HG03575 (cell line): Measurements from ENCODE around the gene FMNL2.
"Not testable (repeated sequence)": the region's sequence is repeated elsewhere in the genome, so short reads cannot be mapped to it uniquely, and the experiment has no call there.

ENCODE experiments used
- ATAC-seq: cut with Tn5 transposase; IDR thresholded peaks from one replicate; pipeline ENCODE4 v1.9.1; 2021; ENCODE audit not compliant: unreplicated experiment, insufficient number of reproducible peaks, low FRiP score; ENCODE audit errors: extremely low read depth

The FMNL2 gene

GRCh38 chr2:152335016-152335725 is at the start of gene FMNL2:
FMNL2 (plus strand) TSS chr2:152335174.
- peak; percentile 64 for ATAC-seq

- ATAC-seq, result no peak
Observed at GRCh38 chr2:152292991-152293390, 42.0 kb upstream of the FMNL2 start.

GRCh38 chr2:152297715-152298114 is 37.3 kb upstream of the FMNL2 start:
- ATAC-seq, result no peak

GRCh38 chr2:152298754-152299153 is 36.2 kb upstream of the FMNL2 start:
- ATAC-seq, result no peak

GRCh38 chr2:152301131-152301530 is 33.8 kb upstream of the FMNL2 start:
- ATAC-seq, result no peak

GRCh38 chr2:152303951-152304350 is 31.0 kb upstream of the FMNL2 start:
- no peak for ATAC-seq

- ATAC-seq, result no peak
Observed at GRCh38 chr2:152304836-152305235, 30.1 kb upstream of the FMNL2 start.

GRCh38 chr2:152307863-152308262 is 27.1 kb upstream of the FMNL2 start:
- ATAC-seq, result no peak

GRCh38 chr2:152309352-152310214 is 25.4 kb upstream of the FMNL2 start:
- no peak for ATAC-seq

GRCh38 chr2:152319822-152320570 is 15.0 kb upstream of the FMNL2 start:
- ATAC-seq, result no peak

GRCh38 chr2:152320814-152321213 is 14.2 kb upstream of the FMNL2 start:
- no peak for ATAC-seq

- ATAC-seq, result no peak
Observed at GRCh38 chr2:152322222-152322621, 12.8 kb upstream of the FMNL2 start.

GRCh38 chr2:152325126-152325525 is 9.8 kb upstream of the FMNL2 start:
- not testable (repeated sequence) for ATAC-seq

- ATAC-seq, result no peak
Observed at GRCh38 chr2:152326710-152327109, 8.3 kb upstream of the FMNL2 start.

- ATAC-seq, result no peak
Observed at GRCh38 chr2:152328013-152328412, 7.0 kb upstream of the FMNL2 start.

GRCh38 chr2:152330235-152330866 is 4.6 kb upstream of the FMNL2 start:
- no peak for ATAC-seq

- ATAC-seq, result no peak
Observed at GRCh38 chr2:152334701-152335015, 316 bp upstream of the FMNL2 start.

GRCh38 chr2:152335726-152336118 is 748 bp downstream of the FMNL2 start:
- no peak for ATAC-seq

- ATAC-seq, result no peak
Observed at GRCh38 chr2:152336119-152336853, 1.3 kb downstream of the FMNL2 start.
